Heart right ventricle (tissue), 16 donors: ENCODE data around the gene IKZF2. TPM values are rescaled to one million over a fixed set of nuclear protein-coding genes. Genes with fewer than 3 reads are reported as not detected.

Experiments used
- ATAC-seq, 8 donors: fragments of 200-7000 bp; cut with Tn5 transposase; one replicate each; pipeline ENCODE4 v1.9.1; 2020; ENCODE audit warnings: mild to moderate bottlenecking in 8 of 8, moderate library complexity in 8 of 8, moderate number of reproducible peaks in 1 of 8
- DNase-seq, 2 donors: peaks; one replicate each; pipeline ENCODE4 v3.0.0-alpha.2; 2020
- H3K27ac ChIP-seq, 10 donors: fragments of 200-600 bp; sonication (generic) in 2 of 10; one replicate each; pipeline versions ENCODE4 v1.5.0 to v1.8.0; 2020 to 2022; ENCODE audit warnings: mild to moderate bottlenecking in 3 of 10
- H3K27me3 ChIP-seq, 7 donors: fragments of 200-600 bp; one replicate each; pipeline ENCODE4 v1.8.0; 2021 to 2022; ENCODE audit warnings: mild to moderate bottlenecking in 2 of 7
- H3K36me3 ChIP-seq, 9 donors: fragments of 200-600 bp; sonication (generic) in 1 of 9; one replicate each; pipeline versions ENCODE4 v1.5.0 to v1.8.0; 2020 to 2022; ENCODE audit warnings: mild to moderate bottlenecking in 2 of 9
- H3K4me1 ChIP-seq, 9 donors: fragments of 200-600 bp; sonication (generic) in 1 of 9; one replicate each; pipeline versions ENCODE4 v1.5.0 to v1.8.0; 2020 to 2022; ENCODE audit warnings: mild to moderate bottlenecking in 4 of 9
- H3K4me3 ChIP-seq, 10 donors: fragments of 200-600 bp; sonication (generic) in 2 of 10; one replicate each; pipeline versions ENCODE4 v1.5.0 to v1.8.0; 2020 to 2022; ENCODE audit warnings: mild to moderate bottlenecking in 7 of 10, moderate library complexity in 2 of 10
- H3K9me3 ChIP-seq, 11 donors: fragments of 200-600 bp in 10 of 11; sonication (generic) in 2 of 11; one replicate each; pipeline versions ENCODE4 v1.5.0 to v1.8.0; 2013 to 2022; ENCODE audit warnings: mild to moderate bottlenecking in 2 of 11, control low read depth in 1 of 11, moderate library complexity in 1 of 11
- CTCF ChIP-seq, 9 donors: fragments of 200-600 bp; sonication (generic) in 2 of 9; IDR thresholded peaks; one replicate each; pipeline versions ENCODE4 v1.5.0 to v1.8.0; 2021 to 2022; ENCODE audit warnings: antibody characterized with exemption in 9 of 9, mild to moderate bottlenecking in 5 of 9, moderate library complexity in 1 of 9
- WGBS, 2 donors: extraction: QIAGEN DNeasy Blood & Tissue Kit; methylation state at CpG; one replicate each; pipeline ENCODE4 v1.1.7; 2013; ENCODE audit warnings: inconsistent platforms in 1 of 2; 5-methylcytosine and 5-hydroxymethylcytosine counted together
- intact Hi-C, 10 donors: fragments of 100-400 bp; cut with DNase I; formaldehyde crosslinking; loops; one replicate each; pipeline versions ENCODE4 v1.11.1 to v1.14.2; 2022
- polyA plus RNA-seq, 2 donors: library from polyadenylated mRNA; stranded (reverse); fragments of 200-250 nt; gene quantifications; one replicate each; pipeline ENCODE4 v1.2.3, GENCODE V29; 2013
- total RNA-seq, 10 donors: library from RNA; stranded (reverse); fragmentation: NEBNext Ultra II Directional in 3 of 10; extraction: Animal tissue kit (Norgen Biotek cat#: 25700) in 3 of 10; gene quantifications; one replicate each; pipeline versions ENCODE4 v1.2.1 to v1.2.4, GENCODE V29; 2021 to 2023
- donor health status: Arrhythmogenic right ventricular cardiomyopathy.
- donor health status: ischemic (EF 13 %, LVEDD 7.1; RV severe dilation, severe dysfunction).
- donor health status: healthy with polysubstance abuse.
- donor health status: DM: no; HTN: yes; CAD: no.
- donor health status: DM: no; HTN: no; CAD: no.
- donor health status: ischemic (EF 25% LVEDD 6.9; RV normal size, moderate dysfunction).
- donor health status: ischemic (EF 25% LVEDD 5.7; RV mildly dilated, moderate dysfunction).
- donor health status: healthy.
- donor health status: DM: yes; HTN: yes; CAD: no.
- donor health status: Ischemic cardiomyopathy.
- donor health status: ischemic (EF 35%, LVEDD 5.7; RV mildly dilated, moderate dysfunction).
- donor health status: nonischemic (EF 11% LVEDD 7.7; RV severe dilation, severe dysfunction).
- donor health status: DM: yes; HTN: yes; CAD: no.
- donor health status: PGD.
- donor health status: ischemic (EF 29% LVEDD 5.4; RV normal size, mild dysfunction).
- donor health status: nonischemic (EF 23%, LVEDD 6.1; RV moderate dilation, normal function).

The IKZF2 gene
- total and polyA plus RNA-seq, 12 donors, result 0.36 to 8.1 (median 5.9) TPM

GRCh38 chr2:212994976-212995375 lies 156.4 kb downstream of the IKZF2 start:
- no peak overlapping the region for H3K4me3 ChIP-seq
- DNase-seq (no peak), ATAC-seq (no peak)
- no peaks in the 10 kb centered on the region for H3K27me3 ChIP-seq
- H3K9me3 ChIP-seq, result no peaks in the 10 kb centered on the region
- intact Hi-C loops, result no loop called here
- H3K36me3 ChIP-seq, result no peaks in the 10 kb centered on the region
- H3K4me1 ChIP-seq, result no peaks in the 10 kb centered on the region
- H3K27ac ChIP-seq, result no peak overlapping the region
- TF ChIP-seq CTCF (IDR thresholded peaks at IDR 0.05), result no peak

- no peak overlapping the region for H3K27ac ChIP-seq
- intact Hi-C loops, result no loop called here
- TF ChIP-seq CTCF (IDR thresholded peaks at IDR 0.05), result no peak
- no peaks in the 10 kb centered on the region for H3K9me3 ChIP-seq
- no peaks in the 10 kb centered on the region for H3K36me3 ChIP-seq
- H3K4me1 ChIP-seq, result no peaks in the 10 kb centered on the region
- no peak for DNase-seq
- ATAC-seq, result no peak
- H3K4me3 ChIP-seq, result no peak overlapping the region
- WGBS, 2 donors, result 98% methylated on average over 1 of the region's 1 CpG
- H3K27me3 ChIP-seq, result no peaks in the 10 kb centered on the region
These were observed 160.3 kb downstream of the IKZF2 start for GRCh38 chr2:212991120-212991519.

DNA sequence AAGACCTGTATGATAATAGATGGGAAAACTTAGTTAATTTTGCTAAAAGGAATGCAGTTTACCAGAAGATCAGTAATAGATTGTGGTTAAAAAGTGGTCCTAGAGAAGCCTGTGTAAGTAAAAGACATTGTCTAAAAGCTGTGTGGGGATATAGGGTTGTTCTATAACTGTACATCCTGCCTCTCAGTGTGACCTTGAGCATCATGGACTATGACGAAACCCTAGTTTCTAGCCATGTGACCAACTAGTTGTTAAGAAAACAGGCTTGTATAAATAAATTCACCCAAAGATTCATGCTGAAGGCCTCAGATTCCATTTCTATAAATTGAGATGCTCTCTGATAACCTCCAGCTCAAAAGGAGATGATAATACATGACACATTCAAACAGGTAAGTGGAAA lies 160.7 kb downstream of the IKZF2 start:
- intact Hi-C loops, result no loop called here
- Histone ChIP-seq H3K4me3 (no peak overlapping the region), H3K36me3 (no peaks in the 10 kb centered on the region), H3K27me3 (no peaks in the 10 kb centered on the region), H3K4me1 (no peaks in the 10 kb centered on the region), H3K27ac (no peak overlapping the region), H3K9me3 (no peaks in the 10 kb centered on the region)
- WGBS, 2 donors, result 69 to 83% methylated on average over 1 of the region's 1 CpG
- no peak for TF ChIP-seq CTCF (IDR thresholded peaks at IDR 0.05)
- ATAC-seq (no peak), DNase-seq (no peak)

DNA sequence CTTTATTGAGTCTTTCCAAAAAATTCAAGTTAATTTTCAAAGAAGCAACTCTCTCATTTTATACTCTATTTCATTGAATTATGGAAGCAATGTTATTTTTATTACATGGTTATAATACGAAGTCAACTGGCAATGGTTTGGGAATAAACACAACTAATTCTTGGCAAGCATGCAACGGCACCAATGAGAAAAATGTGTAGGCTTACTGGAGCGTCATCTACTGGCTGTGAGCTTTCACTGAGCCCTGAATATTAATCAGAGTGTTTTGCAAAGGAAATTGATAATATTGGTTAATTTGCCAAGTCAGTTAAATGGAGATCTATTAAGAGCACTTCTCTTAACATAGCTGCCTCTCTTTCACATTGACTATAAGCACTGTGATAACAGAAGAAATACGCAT lies 163.9 kb downstream of the IKZF2 start:
- Histone ChIP-seq H3K9me3 (no peaks in the 10 kb centered on the region), H3K4me1 (no peaks in the 10 kb centered on the region), H3K4me3 (no peak overlapping the region), H3K27me3 (no peaks in the 10 kb centered on the region), H3K36me3 (no peaks in the 10 kb centered on the region), H3K27ac (no peak overlapping the region)
- intact Hi-C loops, result no loop called here
- 83 to 86% methylated on average over 4 of the region's 4 CpGs for WGBS, 2 donors
- DNase-seq, result no peak
- no peak for ATAC-seq
- TF ChIP-seq CTCF (IDR thresholded peaks at IDR 0.05), result no peak

DNA sequence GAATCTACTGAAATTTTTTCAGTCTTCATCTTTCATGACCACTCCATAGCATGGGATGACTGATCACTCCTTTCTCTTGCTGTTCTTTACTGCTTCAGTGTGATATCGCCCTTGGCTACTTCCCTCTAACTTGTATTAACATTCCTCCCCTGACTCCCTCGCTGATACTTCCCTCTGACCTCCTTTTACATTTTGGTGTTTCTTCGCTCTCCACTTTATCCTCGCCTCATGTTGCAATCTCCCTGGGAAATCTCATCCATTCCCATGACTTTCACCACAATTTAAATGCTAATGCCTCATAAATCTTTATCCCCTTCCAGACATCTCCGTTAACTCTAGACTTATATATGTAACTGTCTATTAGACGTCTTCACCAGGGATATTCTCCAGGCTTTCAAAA lies 167.3 kb downstream of the IKZF2 start:
- TF ChIP-seq CTCF (IDR thresholded peaks at IDR 0.05), result no peak
- DNase-seq (no peak), ATAC-seq (no peak)
- no peak overlapping the region for H3K27ac ChIP-seq
- no peaks in the 10 kb centered on the region for H3K4me1 ChIP-seq
- no peaks in the 10 kb centered on the region for H3K27me3 ChIP-seq
- intact Hi-C loops, result no loop called here
- H3K9me3 ChIP-seq, result no peaks in the 10 kb centered on the region
- no peak overlapping the region for H3K4me3 ChIP-seq
- no peaks in the 10 kb centered on the region for H3K36me3 ChIP-seq
- 83 to 84% methylated on average over 6 of the region's 6 CpGs for WGBS, 2 donors
